ENCODE measurements around the gene RIMBP2. TPM values are rescaled to one million over a fixed set of nuclear protein-coding genes. Genes with fewer than 3 reads are reported as not detected.

The RIMBP2 gene
- total and polyA plus RNA-seq, 2 donors (not counting 1 experiment from before 2014, with no cell fraction given) = 0.17 TPM; not detected in 1

GRCh38 chr12:130556486-130557055 is 159.5 kb downstream of the RIMBP2 start:
- no peaks in the 10 kb centered on the region for H3K79me2 ChIP-seq (ENCODE audit: control insufficient read depth, insufficient read depth, low read length)
- no peaks in the 10 kb centered on the region for H3K9me3 ChIP-seq (ENCODE audit: control insufficient read depth, insufficient read depth, low read depth, low read length)
- no peaks in the 10 kb centered on the region for H3K27me3 ChIP-seq (ENCODE audit: control insufficient read depth, insufficient read depth, low read length)
- no peak for DNase-seq (ENCODE audit: low read depth in 2 of 2)
- no peak overlapping the region for H3K9ac ChIP-seq (ENCODE audit: insufficient read depth, low read length)
- no peak overlapping the region for H2AFZ ChIP-seq (ENCODE audit: low read length)
- H4K20me1 ChIP-seq (ENCODE audit: control insufficient read depth, extremely low read depth, insufficient read depth, low read length) = no peaks in the 10 kb centered on the region
- H3K27ac ChIP-seq (ENCODE audit: insufficient read depth, low read length) = no peak overlapping the region
- no peak overlapping the region for H3K4me2 ChIP-seq (ENCODE audit: extremely low read depth, insufficient read depth, low read length)
- no peak overlapping the region for H3K4me3 ChIP-seq (replicated peaks in 1 of 4; ENCODE audit: control extremely low read depth in 1 of 4, insufficient read depth in 1 of 4, low read depth in 3 of 4, low read length in 4 of 4)
- TF ChIP-seq CTCF (conservative IDR thresholded peaks at IDR 0.05 in 1 of 2, IDR thresholded peaks at IDR 0.05 in 1 of 2; ENCODE audit: low read depth in 1 of 2, low read length in 2 of 2) = no peak
- no peak for TF ChIP-seq EZH2 (IDR thresholded peaks at IDR 0.05; ENCODE audit: low read length, missing control alignments)
- no peaks in the 10 kb centered on the region for H3K4me1 ChIP-seq (ENCODE audit: control insufficient read depth, extremely low read depth, insufficient read depth, low read length)
- H3K36me3 ChIP-seq (ENCODE audit: control insufficient read depth, insufficient read depth, low read length) = no peaks in the 10 kb centered on the region

- TF ChIP-seq EZH2 (IDR thresholded peaks at IDR 0.05; ENCODE audit: low read length, missing control alignments) (no peak), CTCF (conservative IDR thresholded peaks at IDR 0.05 in 1 of 2, IDR thresholded peaks at IDR 0.05 in 1 of 2; ENCODE audit: low read depth in 1 of 2, low read length in 2 of 2) (no peak)
- H3K9me3 ChIP-seq (ENCODE audit: control insufficient read depth, insufficient read depth, low read depth, low read length) = no peaks in the 10 kb centered on the region
- H3K27me3 ChIP-seq (ENCODE audit: control insufficient read depth, insufficient read depth, low read length) = no peaks in the 10 kb centered on the region
- no peak for DNase-seq (ENCODE audit: low read depth in 2 of 2)
- no peaks in the 10 kb centered on the region for H3K4me1 ChIP-seq (ENCODE audit: control insufficient read depth, extremely low read depth, insufficient read depth, low read length)
- no peak overlapping the region for H3K27ac ChIP-seq (ENCODE audit: insufficient read depth, low read length)
- no peak overlapping the region for H3K4me2 ChIP-seq (ENCODE audit: extremely low read depth, insufficient read depth, low read length)
- no peaks in the 10 kb centered on the region for H3K79me2 ChIP-seq (ENCODE audit: control insufficient read depth, insufficient read depth, low read length)
- H3K4me3 ChIP-seq (replicated peaks in 1 of 4; ENCODE audit: control extremely low read depth in 1 of 4, insufficient read depth in 1 of 4, low read depth in 3 of 4, low read length in 4 of 4) = no peak overlapping the region
- H4K20me1 ChIP-seq (ENCODE audit: control insufficient read depth, extremely low read depth, insufficient read depth, low read length) = no peaks in the 10 kb centered on the region
- H2AFZ ChIP-seq (ENCODE audit: low read length) = no peak overlapping the region
- H3K9ac ChIP-seq (ENCODE audit: insufficient read depth, low read length) = no peak overlapping the region
- H3K36me3 ChIP-seq (ENCODE audit: control insufficient read depth, insufficient read depth, low read length) = no peaks in the 10 kb centered on the region
Observed at GRCh38 chr12:130555628-130556485, 160.2 kb downstream of the RIMBP2 start.

- H3K27me3 ChIP-seq (ENCODE audit: control insufficient read depth, insufficient read depth, low read length) = no peaks in the 10 kb centered on the region
- no peak overlapping the region for H3K9ac ChIP-seq (ENCODE audit: insufficient read depth, low read length)
- H3K27ac ChIP-seq (ENCODE audit: insufficient read depth, low read length) = no peak overlapping the region
- no peak for DNase-seq (ENCODE audit: low read depth in 2 of 2)
- H4K20me1 ChIP-seq (ENCODE audit: control insufficient read depth, extremely low read depth, insufficient read depth, low read length) = no peaks in the 10 kb centered on the region
- no peaks in the 10 kb centered on the region for H3K9me3 ChIP-seq (ENCODE audit: control insufficient read depth, insufficient read depth, low read depth, low read length)
- no peaks in the 10 kb centered on the region for H3K36me3 ChIP-seq (ENCODE audit: control insufficient read depth, insufficient read depth, low read length)
- no peak overlapping the region for H3K4me2 ChIP-seq (ENCODE audit: extremely low read depth, insufficient read depth, low read length)
- H2AFZ ChIP-seq (ENCODE audit: low read length) = no peak overlapping the region
- H3K4me1 ChIP-seq (ENCODE audit: control insufficient read depth, extremely low read depth, insufficient read depth, low read length) = no peaks in the 10 kb centered on the region
- no peak overlapping the region for H3K4me3 ChIP-seq (replicated peaks in 1 of 4; ENCODE audit: control extremely low read depth in 1 of 4, insufficient read depth in 1 of 4, low read depth in 3 of 4, low read length in 4 of 4)
- no peaks in the 10 kb centered on the region for H3K79me2 ChIP-seq (ENCODE audit: control insufficient read depth, insufficient read depth, low read length)
- no peak for TF ChIP-seq CTCF (conservative IDR thresholded peaks at IDR 0.05 in 1 of 2, IDR thresholded peaks at IDR 0.05 in 1 of 2; ENCODE audit: low read depth in 1 of 2, low read length in 2 of 2)
- TF ChIP-seq EZH2 (IDR thresholded peaks at IDR 0.05; ENCODE audit: low read length, missing control alignments) = no peak
Observed at GRCh38 chr12:130555221-130555620, 160.9 kb downstream of the RIMBP2 start.

Measured in fibroblast of lung (primary cell).